Panc1 (cell line): ENCODE measurements around the gene MICAL1. TPM values are rescaled to one million over a fixed set of nuclear protein-coding genes. Genes with fewer than 3 reads are reported as not detected.

Source experiments
- ATAC-seq: fragments of 200-7000 bp; cut with Tn5 transposase; 2 replicates; pipeline ENCODE4 v1.9.1; 2020; ENCODE audit warnings: mild to moderate bottlenecking, moderate library complexity
- BruUV-seq: library from RNA; stranded (reverse); fragments of 400-500 nt; replicated peaks from 2 replicates; lab custom pipeline; 2021; lab: Mats Ljungman, UMichigan
- CTCF ChIA-PET: fragments of 300-600 bp; sonication (Branson Sonifier 250); formaldehyde crosslinking; loops from one replicate; lab custom pipeline; 2022; ENCODE audit warnings: antibody characterized with exemption; lab: Charles Lee
- POLR2A ChIA-PET: fragments of 300-600 bp; sonication (Branson Sonifier 250); formaldehyde crosslinking; loops from one replicate; lab custom pipeline; 2022; ENCODE audit warnings: antibody characterized with exemption; lab: Charles Lee
- DNase-seq: peaks from one replicate; pipeline ENCODE4 v3.0.0-alpha.2; 2010; ENCODE audit warnings: low read depth, low spot score
- H3K27ac ChIP-seq: 2 replicates; pipeline ENCODE4 v1.5.1; 2011; ENCODE audit warnings: mild to moderate bottlenecking, low read length, inconsistent platforms
- H3K27me3 ChIP-seq: fragments of 200-500 bp; sonication (Bioruptor generic); 2 replicates; pipeline ENCODE4 v1.6.0; 2014; ENCODE audit warnings: low read length, inconsistent platforms; ENCODE audit not compliant: control insufficient read depth, insufficient read depth
- H3K36me3 ChIP-seq: fragments of 200-500 bp; sonication (Bioruptor generic); 2 replicates; pipeline ENCODE4 v1.5.1; 2014; ENCODE audit warnings: inconsistent platforms, mild to moderate bottlenecking, low read length, moderate library complexity; ENCODE audit not compliant: control insufficient read depth, insufficient read depth
- H3K4me1 ChIP-seq: 2 replicates; pipeline ENCODE4 v1.5.1; 2011; ENCODE audit warnings: inconsistent platforms, mild to moderate bottlenecking, low read length, moderate library complexity; ENCODE audit not compliant: control insufficient read depth, insufficient read depth
- H3K4me3 ChIP-seq, 2 experiments: 2 replicates each; pipeline ENCODE4 v1.5.1; 2011 to 2012; ENCODE audit warnings: low read depth in 2 of 2, low read length in 2 of 2, mild to moderate bottlenecking in 2 of 2, inconsistent platforms in 1 of 2, moderate library complexity in 1 of 2
- H3K9me3 ChIP-seq: fragments of 200-500 bp; sonication (Bioruptor generic); 2 replicates; pipeline ENCODE4 v1.5.1; 2014; ENCODE audit warnings: low read depth, mild to moderate bottlenecking, inconsistent platforms, low read length, moderate library complexity; ENCODE audit not compliant: control insufficient read depth, insufficient read depth
- POLR2AphosphoS5 ChIP-seq: IDR thresholded peaks from 2 replicates; pipeline ENCODE4 v1.6.1; 2012; ENCODE audit warnings: mild to moderate bottlenecking, low read depth, low read length, moderate library complexity
- SIN3A ChIP-seq: IDR thresholded peaks from 2 replicates; pipeline ENCODE4 v1.6.1; 2012; ENCODE audit warnings: low read depth, mild to moderate bottlenecking, low read length, moderate library complexity, borderline replicate concordance; ENCODE audit not compliant: insufficient read depth
- TCF7L2 ChIP-seq: IDR thresholded peaks from 2 replicates; pipeline ENCODE4 v1.6.1; 2011; ENCODE audit warnings: mild to moderate bottlenecking, low read depth, low read length, inconsistent platforms
- in situ Hi-C: cut with HindIII; loops from 2 replicates; pipeline ENCODE4 v1.10.0; 2016; ENCODE audit warnings: low sequenced_read_pairs, low pct_unique_long_range_greater_than_20kb
- intact Hi-C: fragments of 100-400 bp; cut with micrococcal nuclease; formaldehyde crosslinking; loops from one replicate; pipeline ENCODE4 v1.10.0; 2022; ENCODE audit not compliant: unreplicated experiment
- total RNA-seq: library from RNA; stranded (reverse); gene quantifications from one replicate; pipeline ENCODE4 v1.2.1, GENCODE V29; 2021; ENCODE audit not compliant: unreplicated experiment
- TF ChIP-seq, protein P1 (sequence below): fragments of 450-650 bp; IDR thresholded peaks from 2 replicates; pipeline ENCODE4 v1.5.1; 2017; ENCODE audit warnings: mild to moderate bottlenecking
- TF ChIP-seq, protein P2 (sequence below), 2 experiments: IDR thresholded peaks; 2 replicates each; pipeline ENCODE4 v1.6.1; 2011 to 2012; ENCODE audit warnings: low read depth in 2 of 2, control low read depth in 1 of 2, low read length in 1 of 2, mild to moderate bottlenecking in 1 of 2, moderate library complexity in 1 of 2; ENCODE audit not compliant: insufficient read depth in 1 of 2

Gene MICAL1
- total RNA-seq, 1 experiment from 2014 or later = 64.5 TPM

DNA sequence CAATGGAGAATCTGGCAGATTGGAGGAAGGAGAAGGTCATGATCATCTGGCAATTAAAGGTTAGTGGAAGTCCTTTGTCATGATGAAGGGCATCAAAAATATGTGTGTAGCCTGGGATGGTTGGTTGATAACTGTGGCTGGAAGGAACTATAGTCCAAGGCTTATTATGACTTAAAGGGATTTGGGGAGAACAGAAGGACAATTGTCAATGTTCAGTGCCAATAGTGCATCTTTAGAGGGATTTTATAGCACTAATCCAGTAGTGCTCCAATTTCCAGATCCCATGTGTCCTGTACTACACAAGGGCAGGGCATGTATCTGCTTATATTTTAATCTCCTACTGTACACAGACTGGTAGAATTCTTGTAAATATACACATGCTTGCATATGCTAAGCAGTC, 32.4 kb upstream of the MICAL1 start:
- no peaks in the 10 kb centered on the region for H3K9me3 ChIP-seq
- DNase-seq (no peak), ATAC-seq (no peak)
- BruUV-seq = no TSS peak
- peaks cover 4% of the 10 kb centered on the region; the same call in 1 of the 2 replicates for H3K4me1 ChIP-seq
- no peaks in the 10 kb centered on the region for H3K36me3 ChIP-seq
- ChIA-PET CTCF (interaction anchor here (0.6 kb wide), 1 partner anchor 1507 kb away, joined by 4 read pairs; no protein-coding TSS in a partner anchor), POLR2A (interaction anchor here (0.7 kb wide), 1 partner anchor 1494 kb away, joined by 14 read pairs; the partner anchor contains the start of gene RPF2)
- in situ Hi-C loops = no loop called here
- no peak overlapping the region for H3K4me3 ChIP-seq
- peaks cover 11% of the 10 kb centered on the region for H3K27me3 ChIP-seq
- intact Hi-C loops = no loop called here
- H3K27ac ChIP-seq = no peak overlapping the region
- TF ChIP-seq, protein P1, sequence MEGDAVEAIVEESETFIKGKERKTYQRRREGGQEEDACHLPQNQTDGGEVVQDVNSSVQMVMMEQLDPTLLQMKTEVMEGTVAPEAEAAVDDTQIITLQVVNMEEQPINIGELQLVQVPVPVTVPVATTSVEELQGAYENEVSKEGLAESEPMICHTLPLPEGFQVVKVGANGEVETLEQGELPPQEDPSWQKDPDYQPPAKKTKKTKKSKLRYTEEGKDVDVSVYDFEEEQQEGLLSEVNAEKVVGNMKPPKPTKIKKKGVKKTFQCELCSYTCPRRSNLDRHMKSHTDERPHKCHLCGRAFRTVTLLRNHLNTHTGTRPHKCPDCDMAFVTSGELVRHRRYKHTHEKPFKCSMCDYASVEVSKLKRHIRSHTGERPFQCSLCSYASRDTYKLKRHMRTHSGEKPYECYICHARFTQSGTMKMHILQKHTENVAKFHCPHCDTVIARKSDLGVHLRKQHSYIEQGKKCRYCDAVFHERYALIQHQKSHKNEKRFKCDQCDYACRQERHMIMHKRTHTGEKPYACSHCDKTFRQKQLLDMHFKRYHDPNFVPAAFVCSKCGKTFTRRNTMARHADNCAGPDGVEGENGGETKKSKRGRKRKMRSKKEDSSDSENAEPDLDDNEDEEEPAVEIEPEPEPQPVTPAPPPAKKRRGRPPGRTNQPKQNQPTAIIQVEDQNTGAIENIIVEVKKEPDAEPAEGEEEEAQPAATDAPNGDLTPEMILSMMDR = no peak
- TF ChIP-seq TCF7L2 (no peak), POLR2AphosphoS5 (no peak), SIN3A (no peak)
- TF ChIP-seq, protein P2, sequence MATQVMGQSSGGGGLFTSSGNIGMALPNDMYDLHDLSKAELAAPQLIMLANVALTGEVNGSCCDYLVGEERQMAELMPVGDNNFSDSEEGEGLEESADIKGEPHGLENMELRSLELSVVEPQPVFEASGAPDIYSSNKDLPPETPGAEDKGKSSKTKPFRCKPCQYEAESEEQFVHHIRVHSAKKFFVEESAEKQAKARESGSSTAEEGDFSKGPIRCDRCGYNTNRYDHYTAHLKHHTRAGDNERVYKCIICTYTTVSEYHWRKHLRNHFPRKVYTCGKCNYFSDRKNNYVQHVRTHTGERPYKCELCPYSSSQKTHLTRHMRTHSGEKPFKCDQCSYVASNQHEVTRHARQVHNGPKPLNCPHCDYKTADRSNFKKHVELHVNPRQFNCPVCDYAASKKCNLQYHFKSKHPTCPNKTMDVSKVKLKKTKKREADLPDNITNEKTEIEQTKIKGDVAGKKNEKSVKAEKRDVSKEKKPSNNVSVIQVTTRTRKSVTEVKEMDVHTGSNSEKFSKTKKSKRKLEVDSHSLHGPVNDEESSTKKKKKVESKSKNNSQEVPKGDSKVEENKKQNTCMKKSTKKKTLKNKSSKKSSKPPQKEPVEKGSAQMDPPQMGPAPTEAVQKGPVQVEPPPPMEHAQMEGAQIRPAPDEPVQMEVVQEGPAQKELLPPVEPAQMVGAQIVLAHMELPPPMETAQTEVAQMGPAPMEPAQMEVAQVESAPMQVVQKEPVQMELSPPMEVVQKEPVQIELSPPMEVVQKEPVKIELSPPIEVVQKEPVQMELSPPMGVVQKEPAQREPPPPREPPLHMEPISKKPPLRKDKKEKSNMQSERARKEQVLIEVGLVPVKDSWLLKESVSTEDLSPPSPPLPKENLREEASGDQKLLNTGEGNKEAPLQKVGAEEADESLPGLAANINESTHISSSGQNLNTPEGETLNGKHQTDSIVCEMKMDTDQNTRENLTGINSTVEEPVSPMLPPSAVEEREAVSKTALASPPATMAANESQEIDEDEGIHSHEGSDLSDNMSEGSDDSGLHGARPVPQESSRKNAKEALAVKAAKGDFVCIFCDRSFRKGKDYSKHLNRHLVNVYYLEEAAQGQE (IDR thresholded peaks at IDR 0.05; ENCODE audit: insufficient read depth in 1 of 2, low read depth in 2 of 2, low read length in 1 of 2) = no peak

DNA sequence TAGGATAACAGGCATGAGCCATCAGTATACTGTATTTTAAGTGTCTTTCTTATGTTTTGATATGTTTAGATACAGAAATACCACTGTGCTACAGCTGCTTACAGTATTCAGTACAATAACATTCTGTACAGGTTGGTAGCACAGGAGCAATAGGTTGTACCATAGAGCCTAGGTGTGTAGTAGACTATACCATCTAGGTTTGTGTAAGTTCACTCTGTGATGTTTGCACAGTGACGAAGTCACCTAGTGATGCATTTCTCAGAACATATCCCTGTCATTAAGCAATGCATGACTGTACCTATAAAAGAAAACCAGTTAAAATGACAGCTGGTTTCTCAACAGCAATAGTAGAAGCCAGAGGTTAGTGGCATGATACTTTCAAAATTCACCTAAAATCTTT, 30.5 kb upstream of the MICAL1 start:
- BruUV-seq = no TSS peak
- Histone ChIP-seq H3K36me3 (no peaks in the 10 kb centered on the region; the same call in none of the 2 replicates), H3K9me3 (no peaks in the 10 kb centered on the region), H3K27ac (no peak overlapping the region), H3K4me1 (peaks cover 13% of the 10 kb centered on the region), H3K27me3 (no peaks in the 10 kb centered on the region; the same call in 1 of the 2 replicates), H3K4me3 (no peak overlapping the region)
- ChIA-PET POLR2A (no interaction called here), CTCF (no interaction called here)
- intact Hi-C loops = no loop called here
- peak; percentile 81 for DNase-seq
- TF ChIP-seq, protein P2 (IDR thresholded peaks at IDR 0.05; ENCODE audit: insufficient read depth in 1 of 2, low read depth in 2 of 2, low read length in 1 of 2) = no peak
- no peak for TF ChIP-seq TCF7L2
- no peak for TF ChIP-seq POLR2AphosphoS5
- TF ChIP-seq SIN3A = no peak
- in situ Hi-C loops = no loop called here
- ATAC-seq = 0 out of 2 replicates have a peak, but pooled peaks have one; percentile 7
